H1 (cell line): ENCODE measurements around the gene ERICH6. TPM values are rescaled to one million over a fixed set of nuclear protein-coding genes. Genes with fewer than 3 reads are reported as not detected.

Experiments
- CTCF ChIA-PET: fragments of 300-600 bp; sonication (Branson Sonifier 250); formaldehyde crosslinking; loops from one replicate; lab custom pipeline; 2021; ENCODE audit not compliant: partially characterized antibody; lab: Charles Lee
- POLR2A ChIA-PET: fragments of 300-600 bp; sonication (Branson Sonifier 250); formaldehyde crosslinking; loops from one replicate; lab custom pipeline; 2021; ENCODE audit warnings: inconsistent platforms; ENCODE audit not compliant: partially characterized antibody; lab: Charles Lee
- DNase-seq, 2 experiments: peaks; one replicate each; pipeline versions ENCODE4 v3.0.0 to v3.0.0-alpha.2; 2010 to 2022; ENCODE audit warnings: low spot score in 2 of 2, low read depth in 1 of 2, mixed read lengths in 1 of 2
- FAIRE-seq: peaks from 2 replicates; lab custom pipeline; 2011; peaks lifted over from hg19 to GRCh38; lab: Jason Lieb, UNC
- H2AFZ ChIP-seq: 2 replicates; pipeline ENCODE4 v1.8.1; 2012; ENCODE audit warnings: low read length, inconsistent platforms
- H2AK5ac ChIP-seq: 2 replicates; pipeline ENCODE4 v1.6.1; 2013; ENCODE audit warnings: low read depth, low read length
- H2BK120ac ChIP-seq: replicated peaks from 2 replicates; pipeline ENCODE3; 2013; ENCODE audit warnings: low read depth, low read length, inconsistent platforms
- H2BK12ac ChIP-seq: 2 replicates; pipeline ENCODE4 v1.6.1; 2013; ENCODE audit warnings: low read depth, low read length
- H2BK15ac ChIP-seq: 2 replicates; pipeline ENCODE4 v1.6.1; 2013; ENCODE audit warnings: low read length
- H2BK20ac ChIP-seq: 2 replicates; pipeline ENCODE4 v1.6.1; 2013; ENCODE audit warnings: low read length
- H2BK5ac ChIP-seq: 2 replicates; pipeline ENCODE4 v1.6.1; 2013; ENCODE audit warnings: low read depth, low read length
- H3K14ac ChIP-seq: 2 replicates; pipeline ENCODE4 v1.6.1; 2013; ENCODE audit warnings: inconsistent platforms; ENCODE audit not compliant: insufficient read length
- H3K18ac ChIP-seq: 2 replicates; pipeline ENCODE4 v1.6.1; 2013; ENCODE audit warnings: low read length; ENCODE audit errors: extremely low read depth
- H3K23ac ChIP-seq: 2 replicates; pipeline ENCODE4 v1.6.1; 2013; ENCODE audit warnings: inconsistent platforms; ENCODE audit not compliant: insufficient read length
- H3K23me2 ChIP-seq: 2 replicates; pipeline ENCODE4 v1.6.1; 2013; ENCODE audit warnings: low read depth, low read length
- H3K27ac ChIP-seq: 2 replicates; pipeline ENCODE4 v1.6.1; 2011; ENCODE audit warnings: low read depth, low read length, inconsistent platforms
- H3K27me3 ChIP-seq, 4 experiments: replicated peaks in 1 of 4; 1 replicate in 1 of 4; 2 replicates in 3 of 4; pipeline versions ENCODE4 v1.6.1 to v1.8.1; 2011 to 2013; ENCODE audit warnings: low read length in 3 of 4, mild to moderate bottlenecking in 3 of 4, inconsistent platforms in 2 of 4, mixed read lengths in 2 of 4, moderate library complexity in 1 of 4; ENCODE audit not compliant: control insufficient read depth in 3 of 4, insufficient read depth in 3 of 4; ENCODE audit errors: extremely low read depth in 1 of 4
- H3K36me3 ChIP-seq, 4 experiments: 2 replicates each; pipeline versions ENCODE4 v1.6.1 to v1.8.1; 2011 to 2013; ENCODE audit warnings: mild to moderate bottlenecking in 4 of 4, low read length in 3 of 4, moderate library complexity in 2 of 4, control low read depth in 1 of 4, inconsistent platforms in 1 of 4; ENCODE audit not compliant: insufficient read depth in 4 of 4, control insufficient read depth in 2 of 4
- H3K4ac ChIP-seq: replicated peaks from 2 replicates; pipeline ENCODE3; 2013; ENCODE audit warnings: low read length, low read depth, mixed read lengths, inconsistent platforms; ENCODE audit not compliant: insufficient read length
- H3K4me1 ChIP-seq, 4 experiments: replicated peaks in 1 of 4; 1 replicate in 1 of 4; 2 replicates in 3 of 4; pipeline versions ENCODE4 v1.6.1 to v1.8.1; 2011 to 2013; ENCODE audit warnings: low read length in 3 of 4, inconsistent platforms in 2 of 4, mixed read lengths in 1 of 4; ENCODE audit not compliant: insufficient read depth in 4 of 4, control insufficient read depth in 3 of 4
- H3K4me2 ChIP-seq, 2 experiments: 2 replicates each; pipeline versions ENCODE4 v1.6.1 to v1.8.1; 2011 to 2013; ENCODE audit warnings: low read depth in 2 of 2, low read length in 2 of 2, control low read depth in 1 of 2, inconsistent platforms in 1 of 2, mild to moderate bottlenecking in 1 of 2; ENCODE audit not compliant: insufficient read depth in 1 of 2
- H3K4me3 ChIP-seq, 4 experiments: fragments of 200-600, 300-600 bp in 1 of 4; sonication (generic), shearing (Covaris generic), sonication (Bioruptor Twin) in 1 of 4; 2 replicates each; pipeline versions ENCODE4 v1.5.1 to v1.8.1; 2011 to 2016; ENCODE audit warnings: low read length in 4 of 4, low read depth in 3 of 4, control low read depth in 2 of 4, inconsistent platforms in 2 of 4, mild to moderate bottlenecking in 2 of 4, mixed read lengths in 1 of 4, moderate library complexity in 1 of 4; ENCODE audit not compliant: insufficient read depth in 2 of 4; ENCODE audit errors: extremely low read depth in 1 of 4
- H3K56ac ChIP-seq: replicated peaks from 2 replicates; pipeline ENCODE3; 2013; ENCODE audit warnings: low read depth, mild to moderate bottlenecking, mixed read lengths, low read length, inconsistent platforms; ENCODE audit not compliant: insufficient read length
- H3K79me1 ChIP-seq: 2 replicates; pipeline ENCODE4 v1.6.1; 2013; ENCODE audit warnings: low read depth, low read length, control low read depth
- H3K79me2 ChIP-seq, 2 experiments: 2 replicates each; pipeline versions ENCODE4 v1.6.1 to v1.8.1; 2012 to 2013; ENCODE audit warnings: low read length in 2 of 2, mild to moderate bottlenecking in 2 of 2, inconsistent platforms in 1 of 2; ENCODE audit not compliant: insufficient read depth in 2 of 2, control insufficient read depth in 1 of 2
- H3K9ac ChIP-seq, 4 experiments: replicated peaks in 1 of 4; 1 replicate in 1 of 4; 2 replicates in 3 of 4; pipeline versions ENCODE4 v1.6.1 to v1.8.1; 2011 to 2013; ENCODE audit warnings: low read depth in 3 of 4, low read length in 3 of 4, control low read depth in 2 of 4, mild to moderate bottlenecking in 2 of 4, moderate library complexity in 2 of 4, inconsistent platforms in 1 of 4; ENCODE audit errors: extremely low read depth in 1 of 4
- H3K9me3 ChIP-seq, 2 experiments: 2 replicates each; pipeline versions ENCODE4 v1.6.1 to v1.8.1; 2012 to 2013; ENCODE audit warnings: mild to moderate bottlenecking in 2 of 2, moderate library complexity in 2 of 2, control low read depth in 1 of 2, inconsistent platforms in 1 of 2, low read depth in 1 of 2, low read length in 1 of 2, mixed read lengths in 1 of 2; ENCODE audit not compliant: insufficient read depth in 2 of 2
- H4K20me1 ChIP-seq, 2 experiments: replicated peaks in 1 of 2; 2 replicates each; pipeline versions ENCODE3 to v1.8.1; 2011 to 2013; ENCODE audit warnings: inconsistent platforms in 2 of 2, low read length in 2 of 2, mild to moderate bottlenecking in 1 of 2; ENCODE audit not compliant: insufficient read depth in 2 of 2, control insufficient read depth in 1 of 2
- H4K5ac ChIP-seq: 2 replicates; pipeline ENCODE4 v1.6.1; 2013; ENCODE audit warnings: low read length, low read depth, mixed read lengths, inconsistent platforms; ENCODE audit not compliant: insufficient read length
- H4K8ac ChIP-seq: 2 replicates; pipeline ENCODE4 v1.8.0; 2013; ENCODE audit warnings: mild to moderate bottlenecking, moderate library complexity, low read length, inconsistent platforms; ENCODE audit not compliant: insufficient read depth; ENCODE audit errors: extremely low read depth
- H4K91ac ChIP-seq: replicated peaks from 2 replicates; pipeline ENCODE3; 2013; ENCODE audit warnings: low read length, mixed read lengths, inconsistent platforms; ENCODE audit not compliant: insufficient read length
- HDAC2 ChIP-seq, 2 experiments: fragments of 300-600 bp in 1 of 2; sonication (generic) in 1 of 2; IDR thresholded peaks; 2 replicates each; pipeline ENCODE4 v1.6.1; 2011 to 2012; ENCODE audit warnings: low read depth in 2 of 2, low read length in 2 of 2, mild to moderate bottlenecking in 2 of 2, moderate library complexity in 2 of 2, borderline replicate concordance in 1 of 2, inconsistent platforms in 1 of 2
- polyA plus RNA-seq, 7 experiments: library from polyadenylated mRNA; depleted of rRNA in 3 of 7; stranded (reverse) in 5 of 7; unstranded in 2 of 7; fragments of >200 nt in 5 of 7; fragments of 200-250 nt in 2 of 7; gene quantifications; 1 replicate in 5 of 7; 2 replicates in 1 of 7; 4 replicates in 1 of 7; pipeline versions ENCODE4 v1.2.1 to v1.2.3, GENCODE V29; 2011 to 2013; ENCODE audit warnings: missing spikeins in 2 of 7, mixed read lengths in 2 of 7
- total RNA-seq: library from RNA; stranded (reverse); fragmentation: NEBNext Ultra II Directional; extraction: Animal tissue kit (Norgen Biotek cat#: 25700); gene quantifications from 2 replicates; pipeline ENCODE4 v1.2.1, GENCODE V29; 2021

ERICH6 gene
- total and polyA plus RNA-seq, 2 of the 8 experiments (the other 6 are each of a cell fraction or from before 2014, with no cell fraction given): not detected

DNA sequence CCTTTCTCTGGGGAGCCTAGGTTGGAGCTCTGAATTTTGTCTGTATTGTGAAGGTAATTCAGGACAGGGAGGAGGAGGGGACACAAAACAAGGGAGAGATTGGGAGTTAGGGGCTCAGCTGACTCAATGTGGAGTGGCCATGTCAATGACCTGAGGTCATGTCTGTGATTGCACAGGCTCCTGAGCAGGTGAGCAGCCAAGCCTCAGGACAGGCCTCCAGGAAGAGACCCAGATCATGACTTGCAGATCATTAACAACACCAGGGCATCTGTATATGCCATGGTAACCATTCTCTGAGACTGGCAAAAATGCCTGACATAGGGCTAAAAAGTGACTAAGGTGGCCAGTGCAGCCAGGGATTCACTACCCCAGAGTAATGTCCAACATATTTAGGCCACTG, 20.9 kb downstream of the ERICH6 start:
- H4K5ac ChIP-seq: no peak overlapping the region
- H3K56ac ChIP-seq: no peak overlapping the region
- no peak overlapping the region for H2BK12ac ChIP-seq
- H4K91ac ChIP-seq: no peak overlapping the region
- H2BK15ac ChIP-seq: no peak overlapping the region
- FAIRE-seq (no peak), DNase-seq (no peak)
- H3K36me3 ChIP-seq: no peaks in the 10 kb centered on the region
- POLR2A ChIA-PET: no interaction called here
- H4K8ac ChIP-seq: no peak overlapping the region
- H3K4ac ChIP-seq: no peak overlapping the region
- H3K4me1 ChIP-seq: no peaks in the 10 kb centered on the region
- H2AK5ac ChIP-seq: no peak overlapping the region
- H2BK120ac ChIP-seq: no peak overlapping the region
- no peak overlapping the region for H3K4me3 ChIP-seq
- no peak overlapping the region for H3K4me2 ChIP-seq
- H3K79me2 ChIP-seq: no peaks in the 10 kb centered on the region
- no peaks in the 10 kb centered on the region for H3K27me3 ChIP-seq
- no peaks in the 10 kb centered on the region for H3K79me1 ChIP-seq
- CTCF ChIA-PET: no interaction called here
- no peak overlapping the region for H2AFZ ChIP-seq
- no peaks in the 10 kb centered on the region for H3K23me2 ChIP-seq
- H4K20me1 ChIP-seq: no peaks in the 10 kb centered on the region
- no peak overlapping the region for H2BK5ac ChIP-seq
- H3K9me3 ChIP-seq: no peaks in the 10 kb centered on the region
- no peak overlapping the region for H2BK20ac ChIP-seq
- no peak overlapping the region for H3K23ac ChIP-seq
- no peak overlapping the region for H3K14ac ChIP-seq
- H3K27ac ChIP-seq: no peak overlapping the region
- no peak overlapping the region for H3K18ac ChIP-seq
- no peak overlapping the region for H3K9ac ChIP-seq
- no peak for TF ChIP-seq HDAC2 (IDR thresholded peaks at IDR 0.05; ENCODE audit: borderline replicate concordance in 1 of 2, low read depth in 2 of 2, low read length in 2 of 2)
